ENCODE measurements around the gene FSD1.

Gene FSD1

DNA sequence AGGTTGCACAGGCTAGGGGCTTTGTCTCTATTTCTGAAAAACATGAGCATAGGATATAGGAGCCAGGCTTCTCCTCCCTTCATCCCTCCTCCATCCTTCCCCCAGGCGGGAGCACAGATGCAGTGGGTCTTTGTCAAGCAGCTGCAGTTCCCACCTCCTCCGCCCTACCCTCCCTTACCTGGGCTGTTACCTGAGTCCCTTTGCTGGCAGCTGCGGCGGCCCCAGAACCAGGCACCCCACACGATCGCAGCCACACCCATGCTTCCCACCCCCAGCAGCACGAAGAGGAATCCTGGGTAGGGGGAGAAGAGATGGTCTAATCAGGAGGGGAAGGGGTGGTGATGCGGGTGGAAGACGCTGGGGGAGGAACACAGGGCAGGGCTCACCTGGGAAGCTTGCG lies 10.0 kb upstream of the FSD1 start:
- TF ChIP-seq TSHZ2 (CRISPR knock-in tag; IDR thresholded peaks at IDR 0.05) (no peak), SNAI2 (CRISPR knock-in tag; IDR thresholded peaks at IDR 0.05) (no peak), PPARA (CRISPR knock-in tag; IDR thresholded peaks at IDR 0.05; ENCODE audit: borderline replicate concordance) (no peak), OSR1 (CRISPR knock-in tag; IDR thresholded peaks at IDR 0.05) (no peak), TCF4 (CRISPR knock-in tag; IDR thresholded peaks at IDR 0.05; ENCODE audit: borderline replicate concordance) (no peak), ZNF8 (CRISPR knock-in tag; IDR thresholded peaks at IDR 0.05) (no peak), ZNF70 (CRISPR knock-in tag; IDR thresholded peaks at IDR 0.05) (no peak), CSDC2 (CRISPR knock-in tag; IDR thresholded peaks at IDR 0.05) (no peak), ARNTL (CRISPR knock-in tag; IDR thresholded peaks at IDR 0.05; ENCODE audit: borderline replicate concordance, low read depth) (no peak), ESRRG (CRISPR knock-in tag; IDR thresholded peaks at IDR 0.05) (no peak), POU6F1 (CRISPR knock-in tag; IDR thresholded peaks at IDR 0.05; ENCODE audit: borderline replicate concordance, low read depth) (no peak), GLIS3 (CRISPR knock-in tag; IDR thresholded peaks at IDR 0.05) (no peak), TOX (CRISPR knock-in tag; IDR thresholded peaks at IDR 0.05; ENCODE audit: borderline replicate concordance) (no peak), BACH2 (CRISPR knock-in tag; IDR thresholded peaks at IDR 0.05; ENCODE audit: borderline replicate concordance) (no peak)
- TF ChIP-seq, protein P1, sequence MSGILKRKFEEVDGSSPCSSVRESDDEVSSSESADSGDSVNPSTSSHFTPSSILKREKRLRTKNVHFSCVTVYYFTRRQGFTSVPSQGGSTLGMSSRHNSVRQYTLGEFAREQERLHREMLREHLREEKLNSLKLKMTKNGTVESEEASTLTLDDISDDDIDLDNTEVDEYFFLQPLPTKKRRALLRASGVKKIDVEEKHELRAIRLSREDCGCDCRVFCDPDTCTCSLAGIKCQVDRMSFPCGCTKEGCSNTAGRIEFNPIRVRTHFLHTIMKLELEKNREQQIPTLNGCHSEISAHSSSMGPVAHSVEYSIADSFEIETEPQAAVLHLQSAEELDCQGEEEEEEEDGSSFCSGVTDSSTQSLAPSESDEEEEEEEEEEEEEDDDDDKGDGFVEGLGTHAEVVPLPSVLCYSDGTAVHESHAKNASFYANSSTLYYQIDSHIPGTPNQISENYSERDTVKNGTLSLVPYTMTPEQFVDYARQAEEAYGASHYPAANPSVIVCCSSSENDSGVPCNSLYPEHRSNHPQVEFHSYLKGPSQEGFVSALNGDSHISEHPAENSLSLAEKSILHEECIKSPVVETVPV (CRISPR knock-in tag; IDR thresholded peaks at IDR 0.05) = no peak
- TF ChIP-seq, protein P2, sequence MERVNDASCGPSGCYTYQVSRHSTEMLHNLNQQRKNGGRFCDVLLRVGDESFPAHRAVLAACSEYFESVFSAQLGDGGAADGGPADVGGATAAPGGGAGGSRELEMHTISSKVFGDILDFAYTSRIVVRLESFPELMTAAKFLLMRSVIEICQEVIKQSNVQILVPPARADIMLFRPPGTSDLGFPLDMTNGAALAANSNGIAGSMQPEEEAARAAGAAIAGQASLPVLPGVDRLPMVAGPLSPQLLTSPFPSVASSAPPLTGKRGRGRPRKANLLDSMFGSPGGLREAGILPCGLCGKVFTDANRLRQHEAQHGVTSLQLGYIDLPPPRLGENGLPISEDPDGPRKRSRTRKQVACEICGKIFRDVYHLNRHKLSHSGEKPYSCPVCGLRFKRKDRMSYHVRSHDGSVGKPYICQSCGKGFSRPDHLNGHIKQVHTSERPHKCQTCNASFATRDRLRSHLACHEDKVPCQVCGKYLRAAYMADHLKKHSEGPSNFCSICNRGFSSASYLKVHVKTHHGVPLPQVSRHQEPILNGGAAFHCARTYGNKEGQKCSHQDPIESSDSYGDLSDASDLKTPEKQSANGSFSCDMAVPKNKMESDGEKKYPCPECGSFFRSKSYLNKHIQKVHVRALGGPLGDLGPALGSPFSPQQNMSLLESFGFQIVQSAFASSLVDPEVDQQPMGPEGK (CRISPR knock-in tag; IDR thresholded peaks at IDR 0.05; ENCODE audit: borderline replicate concordance) = no peak
- TF ChIP-seq, protein P3, sequence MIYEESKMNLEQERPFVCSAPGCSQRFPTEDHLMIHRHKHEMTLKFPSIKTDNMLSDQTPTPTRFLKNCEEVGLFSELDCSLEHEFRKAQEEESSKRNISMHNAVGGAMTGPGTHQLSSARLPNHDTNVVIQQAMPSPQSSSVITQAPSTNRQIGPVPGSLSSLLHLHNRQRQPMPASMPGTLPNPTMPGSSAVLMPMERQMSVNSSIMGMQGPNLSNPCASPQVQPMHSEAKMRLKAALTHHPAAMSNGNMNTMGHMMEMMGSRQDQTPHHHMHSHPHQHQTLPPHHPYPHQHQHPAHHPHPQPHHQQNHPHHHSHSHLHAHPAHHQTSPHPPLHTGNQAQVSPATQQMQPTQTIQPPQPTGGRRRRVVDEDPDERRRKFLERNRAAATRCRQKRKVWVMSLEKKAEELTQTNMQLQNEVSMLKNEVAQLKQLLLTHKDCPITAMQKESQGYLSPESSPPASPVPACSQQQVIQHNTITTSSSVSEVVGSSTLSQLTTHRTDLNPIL (CRISPR knock-in tag; IDR thresholded peaks at IDR 0.05; ENCODE audit: low read depth) = no peak

DNA sequence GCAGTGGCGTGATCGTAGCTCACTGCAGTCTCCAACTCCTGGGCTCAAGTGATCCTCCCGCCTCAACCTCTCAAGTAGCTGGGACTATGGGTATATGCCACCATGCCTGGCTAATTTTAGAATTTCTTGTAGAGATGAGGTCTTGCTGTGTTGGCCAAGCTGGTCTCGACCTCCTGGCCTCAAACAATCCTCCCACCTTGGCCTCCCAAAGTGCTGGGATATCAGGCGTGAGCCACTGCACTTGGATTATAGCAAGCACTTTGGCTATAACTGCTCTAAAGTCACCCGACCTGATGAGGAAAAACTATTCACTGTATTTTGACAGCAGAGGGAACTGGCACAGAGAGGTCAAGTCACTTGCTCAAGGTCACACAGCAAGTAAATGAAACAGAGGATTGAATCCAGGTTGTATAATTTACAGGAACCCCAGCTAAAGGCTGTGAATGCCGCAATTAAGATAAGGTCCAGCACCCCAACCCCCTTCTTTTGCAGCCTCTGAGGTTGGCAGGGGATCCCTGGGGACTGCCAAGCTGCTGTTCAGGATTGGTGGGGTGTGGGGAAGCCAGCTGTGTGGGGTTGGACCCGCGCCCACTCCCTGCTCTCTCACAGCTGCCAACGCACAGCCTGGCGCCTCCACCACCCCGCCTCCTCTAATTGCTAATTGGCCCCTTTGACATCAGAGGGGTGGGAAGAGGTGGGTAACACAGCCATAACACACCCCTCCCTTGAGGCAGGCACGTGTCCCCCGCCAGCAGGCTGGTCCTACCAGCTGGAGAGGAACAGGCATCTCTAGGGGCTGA lies 8.2 kb upstream of the FSD1 start:
- no peak for TF ChIP-seq ZFP3 (CRISPR knock-in tag; IDR thresholded peaks at IDR 0.05)
- peak; percentile 33; the same call in 1 of the 2 replicates for TF ChIP-seq TCF4 (CRISPR knock-in tag; IDR thresholded peaks at IDR 0.05; ENCODE audit: borderline replicate concordance)
- peak; percentile 16; the same call in 1 of the 3 replicates for ATAC-seq

More for the DNA sequence above, 10.0 kb upstream of the FSD1 start:
- ATAC-seq = no peak

DNA sequence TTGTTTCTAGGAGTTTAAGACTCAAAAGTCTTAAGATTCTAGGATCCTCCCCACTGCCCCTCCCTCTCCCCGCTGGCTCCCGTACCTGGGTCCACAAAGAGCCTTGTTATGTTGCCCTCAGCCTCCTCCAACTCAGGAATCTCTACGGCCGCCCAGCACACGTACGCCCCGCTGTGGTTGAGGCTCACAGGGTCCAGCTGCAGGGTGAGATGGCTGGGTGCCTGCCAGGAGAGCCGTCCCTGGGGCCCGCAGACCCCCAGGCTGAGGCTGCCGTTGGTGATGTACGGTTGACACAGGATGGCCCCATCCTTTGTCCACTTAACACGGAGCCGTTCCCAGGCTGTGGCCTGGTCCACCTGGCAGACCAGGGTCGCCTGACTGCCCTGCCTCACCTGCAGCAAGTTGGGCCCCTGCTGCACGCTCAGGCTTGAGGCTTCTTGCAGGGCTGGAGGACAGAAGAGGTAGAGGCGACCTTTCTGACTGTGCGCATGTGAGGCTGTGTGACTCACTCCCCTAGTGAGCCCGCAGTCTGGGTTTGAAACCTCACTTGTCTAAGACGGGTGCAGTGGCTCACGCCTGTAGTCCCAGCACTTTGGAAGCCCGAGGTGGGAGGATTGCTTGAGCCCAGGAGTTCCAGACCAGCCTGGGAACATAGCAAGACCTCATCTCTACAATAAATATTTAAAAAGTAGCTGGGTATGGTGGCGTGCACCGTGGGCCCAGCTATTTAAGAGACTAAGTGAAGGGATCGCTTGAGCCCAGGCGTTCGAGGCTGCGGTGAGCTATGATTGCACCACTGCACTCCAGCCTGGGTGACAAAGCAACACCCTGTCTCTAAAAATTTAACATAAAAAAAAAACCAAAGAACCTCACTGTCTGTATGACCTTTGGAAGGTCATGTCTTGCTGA lies 6.2 kb upstream of the FSD1 start:
- ATAC-seq = no peak
- no peak for TF ChIP-seq TCF4 (CRISPR knock-in tag; IDR thresholded peaks at IDR 0.05; ENCODE audit: borderline replicate concordance)
- no peak for TF ChIP-seq ZFP30 (CRISPR knock-in tag; IDR thresholded peaks at IDR 0.05)
- TF ChIP-seq, protein P3 (CRISPR knock-in tag; IDR thresholded peaks at IDR 0.05; ENCODE audit: low read depth) = no peak
- no peak for TF ChIP-seq SNAI2 (CRISPR knock-in tag; IDR thresholded peaks at IDR 0.05)
- TF ChIP-seq ZNF70 (CRISPR knock-in tag; IDR thresholded peaks at IDR 0.05) = no peak
- no peak for TF ChIP-seq OSR1 (CRISPR knock-in tag; IDR thresholded peaks at IDR 0.05)
- no peak for TF ChIP-seq ESRRG (CRISPR knock-in tag; IDR thresholded peaks at IDR 0.05)
- TF ChIP-seq RARB (CRISPR knock-in tag; IDR thresholded peaks at IDR 0.05) = no peak
- no peak for TF ChIP-seq BACH2 (CRISPR knock-in tag; IDR thresholded peaks at IDR 0.05; ENCODE audit: borderline replicate concordance)
- no peak for TF ChIP-seq ZC3H10 (CRISPR knock-in tag; IDR thresholded peaks at IDR 0.05)
- no peak for TF ChIP-seq ZNF565 (CRISPR knock-in tag; conservative IDR thresholded peaks at IDR 0.05; ENCODE audit: low read depth)
- TF ChIP-seq CSDC2 (CRISPR knock-in tag; IDR thresholded peaks at IDR 0.05) = no peak
- no peak for TF ChIP-seq POU6F1 (CRISPR knock-in tag; IDR thresholded peaks at IDR 0.05; ENCODE audit: borderline replicate concordance, low read depth)
- no peak for TF ChIP-seq GLIS3 (CRISPR knock-in tag; IDR thresholded peaks at IDR 0.05)
- TF ChIP-seq ZFP3 (CRISPR knock-in tag; IDR thresholded peaks at IDR 0.05) = no peak
- no peak for TF ChIP-seq ZNF8 (CRISPR knock-in tag; IDR thresholded peaks at IDR 0.05)
- TF ChIP-seq PPARA (CRISPR knock-in tag; IDR thresholded peaks at IDR 0.05; ENCODE audit: borderline replicate concordance) = no peak

Data from SK-N-SH treated with all-trans-retinoic acid at 6 μM for 48 hours (cell line).